NOMO-1 (cell line): ENCODE measurements around the gene TMEM212.
"Not testable (repeated sequence)": the region's sequence is repeated elsewhere in the genome, so short reads cannot be mapped to it uniquely, and the experiment has no call there.

Experiments used
- DNase-seq, 2 experiments: peaks; one replicate each; lab custom pipeline; 2025; ENCODE audit not compliant: unreplicated experiment in 2 of 2; lab: John Stamatoyannopoulos, UW

The TMEM212 gene

GRCh38 chr3:171851660-171852058 lies 8.5 kb downstream of the TMEM212 start:
- peak in 1 of 2 experiments; percentile 50 for DNase-seq

DNA sequence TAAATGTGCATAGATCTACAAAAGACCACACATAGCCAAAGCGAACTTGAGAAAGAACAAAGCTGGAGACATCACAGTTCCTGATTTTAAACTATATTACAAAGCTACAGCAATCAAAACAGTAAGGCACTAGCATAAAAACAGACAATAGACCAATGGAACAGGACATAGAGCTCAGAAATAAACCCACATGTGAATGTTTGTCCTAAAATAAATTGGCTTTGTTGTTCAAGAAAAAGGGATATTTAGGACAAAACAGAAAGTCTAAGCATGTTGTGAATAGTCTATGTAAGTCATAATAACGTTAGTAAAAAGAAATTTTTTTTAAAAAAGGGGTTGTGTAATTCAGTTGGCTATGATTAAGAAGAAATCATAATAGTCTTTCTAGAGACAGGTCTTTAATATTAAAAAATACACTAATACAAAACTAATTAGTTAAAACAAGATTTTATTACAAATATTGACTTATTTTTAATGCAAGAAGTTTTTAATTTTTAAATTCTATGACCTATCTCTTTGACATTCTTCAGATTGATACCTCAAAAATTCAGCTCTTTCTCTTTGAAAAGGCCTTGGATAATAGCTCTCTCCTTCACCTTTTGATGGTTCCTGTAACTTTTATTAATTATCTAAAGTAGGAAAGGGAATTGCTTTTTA lies 11.6 kb downstream of the TMEM212 start:
- DNase-seq: no peak

DNA sequence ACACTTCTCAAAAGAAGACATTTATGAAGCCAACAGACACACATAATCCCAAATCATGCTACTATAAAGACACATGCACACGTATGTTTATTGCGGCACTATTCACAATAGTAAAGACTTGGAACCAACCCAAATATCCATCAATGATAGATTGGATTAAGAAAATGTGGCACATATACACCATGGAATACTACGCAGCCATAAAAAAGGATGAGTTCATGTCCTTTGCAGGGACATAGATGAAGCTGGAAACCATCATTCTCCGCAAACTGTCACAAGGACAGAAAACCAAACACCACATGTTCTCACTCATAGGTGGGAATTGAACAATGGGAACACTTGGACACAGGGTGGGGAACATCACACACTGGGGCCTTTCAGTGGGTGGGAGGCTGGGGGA lies 15.6 kb downstream of the TMEM212 start:
- not testable (repeated sequence) for DNase-seq

DNA sequence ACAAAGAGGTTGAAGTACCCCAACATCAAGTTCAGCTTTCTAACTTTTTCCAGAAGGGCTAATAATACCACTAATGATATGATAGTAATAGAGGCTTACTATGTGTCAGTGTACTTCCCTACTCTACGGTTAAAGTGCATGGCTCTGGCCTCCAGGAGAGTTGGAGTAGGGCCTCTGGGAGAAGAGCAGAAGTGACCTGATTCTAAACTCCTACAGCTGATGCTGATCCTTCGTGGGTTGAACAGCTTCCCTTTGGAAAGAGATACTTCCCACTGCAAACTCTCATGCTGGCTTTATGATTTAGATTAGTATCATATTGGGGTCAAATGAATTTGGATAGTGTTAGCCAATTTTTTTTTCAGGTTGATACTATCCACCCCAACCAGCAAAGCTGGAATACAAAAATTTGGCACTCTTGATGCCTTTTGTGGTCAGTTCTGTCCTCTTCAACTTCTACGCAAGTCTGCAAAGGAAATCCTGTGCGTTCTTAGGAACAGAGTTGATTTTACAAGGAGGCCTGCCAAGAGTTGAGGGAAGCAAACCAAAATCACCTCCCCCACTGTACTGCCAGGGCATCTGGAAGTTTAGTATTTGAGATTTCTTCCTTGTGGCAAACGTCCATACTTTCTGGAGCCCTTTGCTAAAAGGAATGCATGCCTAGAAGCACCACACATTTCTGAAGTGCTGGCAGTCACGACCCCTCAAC lies 17.8 kb downstream of the TMEM212 start:
- DNase-seq: no peak

- no peak for DNase-seq
Measured at GRCh38 chr3:171862392-171862791, 19.2 kb downstream of the TMEM212 start.

DNA sequence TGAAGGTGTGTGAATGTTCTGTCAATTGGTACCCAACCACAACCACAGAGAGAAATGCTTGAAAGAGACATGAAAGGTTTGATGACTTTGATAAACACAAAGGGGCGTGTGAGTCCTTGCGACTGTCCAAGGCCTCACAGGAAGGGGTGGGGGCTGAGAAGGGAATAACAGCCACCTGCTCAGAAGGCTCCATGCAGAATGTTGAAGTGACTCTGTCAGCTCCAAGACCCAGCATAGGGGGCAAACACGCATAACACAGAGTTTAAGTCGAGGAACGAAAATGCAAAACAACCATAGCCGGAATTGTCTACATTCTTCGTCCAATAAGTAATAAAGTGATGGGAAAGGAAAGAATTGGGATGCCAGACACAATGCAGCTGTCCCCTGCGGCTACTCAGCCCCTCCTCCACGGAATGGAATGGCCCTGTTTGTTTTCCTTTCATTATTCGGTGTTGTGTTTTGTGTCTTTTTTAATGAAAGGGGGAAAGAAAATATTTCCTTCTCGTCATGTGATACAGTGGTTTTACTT lies 19.9 kb downstream of the TMEM212 start:
- no peak for DNase-seq

DNA sequence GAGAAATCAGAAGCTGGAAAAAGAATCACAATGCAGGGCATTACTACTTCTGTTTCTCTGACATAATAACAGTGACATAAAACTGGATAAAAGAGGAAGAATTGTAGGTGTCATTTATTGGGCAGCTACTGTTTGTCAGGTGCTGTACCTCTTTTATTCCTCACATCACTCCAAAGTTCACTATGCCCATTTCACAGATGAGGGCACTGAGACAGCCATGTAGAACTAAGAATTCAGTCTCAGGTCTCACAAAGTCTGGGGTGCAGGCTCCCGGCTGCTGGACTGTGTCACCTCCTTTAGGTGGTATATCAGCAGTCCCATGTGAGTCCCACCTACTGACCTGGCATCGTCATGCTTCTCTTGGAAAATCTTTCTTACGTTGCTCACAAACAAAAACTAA lies 20.8 kb downstream of the TMEM212 start:
- no peak for DNase-seq

DNA sequence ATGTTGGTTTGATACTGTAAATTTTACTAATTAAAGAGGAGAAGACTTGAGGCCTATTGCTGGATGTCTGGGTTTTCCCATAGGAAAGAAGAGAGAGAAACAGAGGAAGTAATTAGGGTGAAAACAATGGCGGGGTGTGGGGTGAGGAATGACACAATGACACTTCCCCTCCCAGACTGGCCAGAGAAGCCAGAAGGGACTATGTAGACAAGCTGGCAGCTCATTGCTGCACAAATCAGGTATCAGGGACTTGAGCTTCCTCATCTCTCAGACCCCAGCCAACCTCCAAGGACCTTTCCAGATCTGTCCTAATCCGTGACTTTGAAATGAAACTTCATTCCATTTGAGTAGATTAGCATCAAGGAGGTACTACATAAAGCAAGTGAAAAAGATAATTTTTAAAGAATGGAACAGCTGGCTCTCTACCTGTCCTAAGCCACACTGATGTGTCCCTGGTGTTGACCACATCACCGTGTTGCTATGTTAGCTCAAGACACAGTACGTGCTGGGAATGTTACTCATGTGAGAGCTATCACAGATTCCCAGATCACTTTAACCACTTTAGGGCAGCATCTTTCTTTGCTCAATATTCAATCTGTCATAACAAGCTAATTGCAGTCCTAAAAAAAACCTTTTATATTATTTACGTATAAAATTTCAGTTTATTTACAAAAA lies 22.2 kb downstream of the TMEM212 start:
- peak in 1 of 2 experiments; percentile 38 for DNase-seq

DNA sequence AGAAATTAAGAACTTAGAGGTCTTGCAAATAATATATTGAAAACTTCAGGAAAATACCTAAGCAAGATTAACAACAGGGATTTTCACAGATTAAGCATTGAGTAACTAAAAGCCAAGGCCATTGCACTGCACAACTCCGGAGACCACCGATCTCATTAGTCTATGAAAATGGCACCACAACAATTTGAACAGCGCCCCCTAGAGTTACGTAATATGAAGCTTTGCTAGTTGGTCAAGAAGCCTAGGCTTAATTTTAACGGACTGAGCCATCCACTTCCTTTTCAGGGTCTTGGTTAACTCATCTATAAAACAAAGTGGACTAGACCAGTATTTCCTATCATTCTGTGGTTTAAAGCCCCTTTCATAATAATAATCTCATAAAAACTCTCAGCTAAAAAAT lies 24.8 kb downstream of the TMEM212 start:
- peak; percentile 78 to 81 for DNase-seq

GRCh38 chr3:171871392-171872274 lies 28.5 kb downstream of the TMEM212 start:
- peak in 1 of 2 experiments; percentile 32 for DNase-seq

- no peak for DNase-seq
Measured at GRCh38 chr3:171873580-171873979, 30.4 kb downstream of the TMEM212 start.

DNA sequence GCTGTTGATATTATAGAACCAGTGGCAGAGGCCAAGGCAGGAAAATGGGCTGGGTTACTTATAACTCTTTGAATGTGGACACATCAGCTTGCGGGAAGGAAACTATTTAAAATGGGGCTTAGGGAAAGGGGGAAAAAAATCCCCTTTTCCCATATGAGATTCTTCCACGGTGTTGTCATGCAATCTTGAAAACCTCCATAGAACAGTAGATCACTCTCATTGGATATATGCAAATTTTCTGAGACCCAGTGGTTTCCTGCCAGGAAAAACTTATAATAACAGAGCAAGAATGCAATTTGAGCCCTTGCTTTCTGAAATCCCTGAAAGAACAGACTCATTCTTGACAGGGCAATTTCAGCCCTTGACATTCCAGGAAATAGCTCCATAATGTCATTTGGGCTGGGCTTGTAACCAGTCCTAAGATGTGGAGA lies 31.1 kb downstream of the TMEM212 start:
- DNase-seq: no peak

DNA sequence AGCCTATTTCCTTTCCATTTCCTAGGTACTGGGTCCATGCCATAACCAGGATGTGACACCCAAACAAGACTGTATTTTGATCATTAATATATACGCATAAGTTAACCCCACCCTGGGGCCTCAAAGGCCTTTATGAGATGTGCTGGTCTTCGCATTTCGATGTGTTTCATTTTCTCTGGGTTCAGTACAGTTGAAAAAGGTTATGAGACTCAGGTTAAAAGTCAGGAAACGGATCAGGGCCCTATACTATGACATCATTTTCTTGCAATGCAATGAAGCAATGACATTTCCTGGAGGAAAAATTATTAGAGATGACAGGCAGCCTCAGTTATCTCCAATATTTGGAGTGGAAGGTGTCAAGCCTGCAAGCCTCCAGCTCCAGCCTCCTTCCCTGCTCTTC lies 31.7 kb downstream of the TMEM212 start:
- no peak for DNase-seq

DNA sequence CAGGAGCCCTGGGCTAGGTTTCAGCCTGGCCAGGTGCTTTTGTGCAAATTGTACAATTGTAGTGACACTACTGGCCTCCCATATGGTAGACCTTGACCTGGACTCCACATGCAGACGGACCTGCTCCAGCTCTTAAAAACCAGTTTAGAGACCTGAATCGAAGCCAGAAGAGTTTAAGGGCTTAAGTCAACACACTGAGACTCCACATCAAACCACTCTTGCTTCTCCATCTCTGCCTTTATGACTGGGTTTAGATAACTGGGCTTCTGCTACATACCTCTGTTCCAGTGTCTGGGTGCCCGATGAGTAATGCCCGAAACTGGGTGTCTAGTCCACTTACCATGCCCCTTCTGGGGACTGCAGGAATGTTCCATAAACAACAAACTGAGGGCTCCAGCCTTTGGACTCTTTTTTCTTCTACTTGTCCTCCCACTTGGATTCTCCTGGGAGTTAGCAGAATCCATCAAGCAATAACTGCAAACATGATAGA lies 32.8 kb downstream of the TMEM212 start:
- DNase-seq: no peak

DNA sequence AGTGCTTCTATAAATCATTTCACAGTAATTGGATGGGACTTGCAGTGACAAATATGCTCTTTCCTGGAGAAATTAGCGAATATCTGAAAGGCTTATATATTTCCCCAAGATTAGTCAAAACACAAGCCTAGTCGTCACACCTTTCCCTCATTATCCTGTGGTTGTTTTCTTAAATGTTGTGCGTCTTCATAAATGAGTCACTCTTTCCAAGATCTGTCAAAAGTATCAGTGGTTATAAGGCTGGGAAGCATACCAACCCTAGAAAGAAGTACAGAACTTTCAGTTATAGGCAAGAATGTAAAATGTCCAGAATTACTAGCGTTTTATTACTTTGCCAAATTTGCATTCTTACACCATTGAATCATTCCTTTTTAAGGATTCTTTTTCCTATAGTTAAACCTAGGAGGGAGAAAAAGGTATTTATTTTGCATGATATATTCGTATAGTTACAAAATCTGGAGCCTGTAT lies 33.6 kb downstream of the TMEM212 start:
- peak in 1 of 2 experiments; percentile 26 for DNase-seq

GRCh38 chr3:171878461-171879225 lies 35.5 kb downstream of the TMEM212 start:
- no peak for DNase-seq

- DNase-seq: no peak
Measured at GRCh38 chr3:171879472-171879871, 36.3 kb downstream of the TMEM212 start.

GRCh38 chr3:171880101-171880870 lies 37.1 kb downstream of the TMEM212 start:
- DNase-seq: no peak

DNA sequence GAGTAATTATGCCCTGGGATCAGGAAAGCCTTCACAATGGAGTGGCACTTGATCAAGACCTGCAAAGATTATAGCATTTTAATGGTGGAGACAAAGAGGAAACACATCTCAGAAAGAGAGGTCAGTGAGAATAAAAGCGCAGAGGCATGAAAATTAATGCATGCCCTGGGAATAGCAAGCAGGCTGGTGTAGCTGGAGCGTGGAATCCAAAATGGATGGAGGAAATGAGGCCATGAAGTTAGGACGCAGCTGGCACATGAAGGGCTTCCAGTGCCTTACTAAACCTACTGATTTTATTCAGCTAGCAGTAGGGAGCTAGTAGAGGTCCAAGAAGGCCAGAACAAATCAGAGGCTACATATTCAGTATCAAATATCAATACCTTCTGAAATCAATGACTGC lies 38.1 kb downstream of the TMEM212 start:
- DNase-seq: no peak
